ENCODE measurements around the gene TAAR6. TPM values are rescaled to one million over a fixed set of nuclear protein-coding genes. Genes with fewer than 3 reads are reported as not detected.

TAAR6 gene
- total RNA-seq, 1 experiment from 2014 or later, result not detected

DNA sequence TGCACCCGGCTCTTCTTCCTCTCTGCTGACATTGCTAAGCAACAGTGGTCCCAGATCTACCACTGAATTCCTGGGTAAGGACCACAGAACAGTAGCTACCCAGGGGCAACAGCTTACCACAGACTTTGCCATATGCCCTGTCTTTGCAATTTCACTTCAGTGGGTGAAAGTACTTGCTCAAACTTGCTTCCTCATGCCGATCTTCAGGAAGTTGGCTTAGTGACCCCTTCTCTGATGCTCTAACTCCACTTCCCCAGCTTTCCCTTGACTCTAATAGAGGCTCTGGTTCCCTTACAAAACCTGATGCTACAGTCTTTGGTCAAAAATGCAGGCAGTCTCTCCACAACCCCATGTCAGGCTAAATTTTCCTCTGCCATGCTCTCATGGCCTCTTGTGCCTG is 22.7 kb downstream of the TAAR6 start:
- Histone ChIP-seq H3K79me1 (ENCODE audit: insufficient read depth, low read depth, low read length, poor library complexity, severe bottlenecking) (no peaks in the 10 kb centered on the region), H4K8ac (replicated peaks; ENCODE audit: insufficient read length, low read depth, low read length) (no peak overlapping the region), H4K5ac (ENCODE audit: insufficient read length, low read depth, low read length) (no peak overlapping the region), H3K23me2 (ENCODE audit: insufficient read length, low read depth, low read length, poor library complexity, severe bottlenecking) (no peaks in the 10 kb centered on the region), H2BK120ac (ENCODE audit: low read depth, low read length, poor library complexity, severe bottlenecking) (no peak overlapping the region), H3K9me3 (ENCODE audit: control insufficient read depth, low read depth, low read length) (no peaks in the 10 kb centered on the region), H2AK5ac (ENCODE audit: insufficient read length, low read length) (no peak overlapping the region), H3K14ac (ENCODE audit: insufficient read depth, low read length) (no peak overlapping the region), H3K27me3 (ENCODE audit: insufficient read depth, low read length) (no peaks in the 10 kb centered on the region), H4K91ac (ENCODE audit: insufficient read length, low read depth, low read length) (no peak overlapping the region), H4K20me1 (ENCODE audit: control insufficient read depth, insufficient read depth, insufficient read length) (no peaks in the 10 kb centered on the region), H3K23ac (ENCODE audit: insufficient read length, low read depth, low read length) (no peak overlapping the region), H3K4me1 (ENCODE audit: insufficient read depth, low read length) (no peaks in the 10 kb centered on the region), H3K9ac (ENCODE audit: extremely low read depth, insufficient read length, low read length) (no peak overlapping the region), H3K56ac (ENCODE audit: insufficient read length, low read depth, low read length) (no peak overlapping the region), H3T11ph (ENCODE audit: low read length) (no peak overlapping the region), H3K4ac (ENCODE audit: low read depth, low read length) (no peak overlapping the region), H2BK20ac (ENCODE audit: low read depth, low read length, poor library complexity, severe bottlenecking) (no peak overlapping the region), H3K27ac (ENCODE audit: insufficient read length, low read depth, low read length) (no peak overlapping the region), H2BK12ac (ENCODE audit: insufficient read length, low read depth, low read length) (no peak overlapping the region), H3K79me2 (ENCODE audit: insufficient read depth, low read length) (no peaks in the 10 kb centered on the region), H3K4me2 (ENCODE audit: insufficient read depth, insufficient read length, low read length) (no peak overlapping the region), H2AFZ (ENCODE audit: low read length) (no peak overlapping the region), H2BK15ac (ENCODE audit: low read depth, low read length) (no peak overlapping the region), H2BK5ac (ENCODE audit: insufficient read length, low read length) (no peak overlapping the region), H3K18ac (ENCODE audit: insufficient read length, low read depth, low read length) (no peak overlapping the region)
- WGBS (ENCODE audit: extremely low coverage, insufficient read length, low lambda C conversion rate), result no CpG with 5 or more reads among the region's 2 CpGs
- Mint-ChIP-seq H3K36me3 (ENCODE audit: insufficient read depth in 1 of 3, low read depth in 3 of 3) (no peaks in the 10 kb centered on the region), H3K27me3 (ENCODE audit: low read depth) (peaks cover 2% of the 10 kb centered on the region; the same call in 1 of the 2 replicates), H3K27ac (no peak overlapping the region), H3K4me1 (no peaks in the 10 kb centered on the region), H3K9me3 (no peaks in the 10 kb centered on the region), H3K4me3 (no peak overlapping the region)
- DNase-seq, result no peak
- TF ChIP-seq, protein P1, sequence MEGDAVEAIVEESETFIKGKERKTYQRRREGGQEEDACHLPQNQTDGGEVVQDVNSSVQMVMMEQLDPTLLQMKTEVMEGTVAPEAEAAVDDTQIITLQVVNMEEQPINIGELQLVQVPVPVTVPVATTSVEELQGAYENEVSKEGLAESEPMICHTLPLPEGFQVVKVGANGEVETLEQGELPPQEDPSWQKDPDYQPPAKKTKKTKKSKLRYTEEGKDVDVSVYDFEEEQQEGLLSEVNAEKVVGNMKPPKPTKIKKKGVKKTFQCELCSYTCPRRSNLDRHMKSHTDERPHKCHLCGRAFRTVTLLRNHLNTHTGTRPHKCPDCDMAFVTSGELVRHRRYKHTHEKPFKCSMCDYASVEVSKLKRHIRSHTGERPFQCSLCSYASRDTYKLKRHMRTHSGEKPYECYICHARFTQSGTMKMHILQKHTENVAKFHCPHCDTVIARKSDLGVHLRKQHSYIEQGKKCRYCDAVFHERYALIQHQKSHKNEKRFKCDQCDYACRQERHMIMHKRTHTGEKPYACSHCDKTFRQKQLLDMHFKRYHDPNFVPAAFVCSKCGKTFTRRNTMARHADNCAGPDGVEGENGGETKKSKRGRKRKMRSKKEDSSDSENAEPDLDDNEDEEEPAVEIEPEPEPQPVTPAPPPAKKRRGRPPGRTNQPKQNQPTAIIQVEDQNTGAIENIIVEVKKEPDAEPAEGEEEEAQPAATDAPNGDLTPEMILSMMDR (conservative IDR thresholded peaks at IDR 0.05), result no peak

All from H9 (cell line).